Gastroesophageal sphincter (tissue), 3 donors: ENCODE results near the gene SLC28A1.

Source experiments
- POLR2AphosphoS5 ChIP-seq: sonication (generic); formaldehyde crosslinking; IDR thresholded peaks from one replicate; pipeline ENCODE4 v1.6.1; 2017; ENCODE audit warnings: antibody characterized with exemption
- TF ChIP-seq, protein P1 (sequence below), 4 experiments: fragments of 200-600 bp in 2 of 4; fragments of 450-650 bp in 2 of 4; sonication (generic) in 1 of 4; IDR thresholded peaks; one replicate each; pipeline ENCODE4 v1.5.1; 2017 to 2019; ENCODE audit warnings: antibody characterized with exemption in 4 of 4, mild to moderate bottlenecking in 2 of 4, moderate library complexity in 2 of 4

DNA sequence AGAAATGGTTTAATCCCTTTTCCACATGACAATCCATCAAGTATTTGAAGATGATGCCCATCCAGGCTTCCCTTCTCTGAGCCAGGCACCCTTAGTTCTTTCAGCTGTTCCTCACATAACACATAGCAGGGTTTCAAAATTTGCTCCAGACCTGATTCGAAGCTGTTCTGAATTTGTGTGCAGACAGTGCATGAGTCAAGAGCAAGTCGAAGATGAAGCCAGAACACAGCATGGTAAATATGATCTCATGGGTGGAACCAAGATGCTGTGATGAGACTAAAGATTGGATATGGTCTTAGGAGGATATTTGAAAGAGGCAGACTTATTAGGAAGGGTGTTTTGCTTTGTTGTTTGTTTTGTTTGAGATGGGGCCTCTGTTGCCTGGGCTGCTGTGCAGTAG, 64.6 kb downstream of the SLC28A1 start:
- no peak for TF ChIP-seq POLR2AphosphoS5
- TF ChIP-seq, protein P1, sequence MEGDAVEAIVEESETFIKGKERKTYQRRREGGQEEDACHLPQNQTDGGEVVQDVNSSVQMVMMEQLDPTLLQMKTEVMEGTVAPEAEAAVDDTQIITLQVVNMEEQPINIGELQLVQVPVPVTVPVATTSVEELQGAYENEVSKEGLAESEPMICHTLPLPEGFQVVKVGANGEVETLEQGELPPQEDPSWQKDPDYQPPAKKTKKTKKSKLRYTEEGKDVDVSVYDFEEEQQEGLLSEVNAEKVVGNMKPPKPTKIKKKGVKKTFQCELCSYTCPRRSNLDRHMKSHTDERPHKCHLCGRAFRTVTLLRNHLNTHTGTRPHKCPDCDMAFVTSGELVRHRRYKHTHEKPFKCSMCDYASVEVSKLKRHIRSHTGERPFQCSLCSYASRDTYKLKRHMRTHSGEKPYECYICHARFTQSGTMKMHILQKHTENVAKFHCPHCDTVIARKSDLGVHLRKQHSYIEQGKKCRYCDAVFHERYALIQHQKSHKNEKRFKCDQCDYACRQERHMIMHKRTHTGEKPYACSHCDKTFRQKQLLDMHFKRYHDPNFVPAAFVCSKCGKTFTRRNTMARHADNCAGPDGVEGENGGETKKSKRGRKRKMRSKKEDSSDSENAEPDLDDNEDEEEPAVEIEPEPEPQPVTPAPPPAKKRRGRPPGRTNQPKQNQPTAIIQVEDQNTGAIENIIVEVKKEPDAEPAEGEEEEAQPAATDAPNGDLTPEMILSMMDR (IDR thresholded peaks at IDR 0.05), result no peak
